CD14-positive monocyte (primary cell): ENCODE results near the gene SYPL1. TPM values are rescaled to one million over a fixed set of nuclear protein-coding genes. Genes with fewer than 3 reads are reported as not detected.

ENCODE experiments used
- DNase-seq, 3 donors: peaks; one replicate each; pipeline ENCODE4 v3.0.0-alpha.2; 2011 to 2022
- H2AFZ ChIP-seq: 2 replicates; pipeline ENCODE4 v1.6.0; 2012; ENCODE audit warnings: mild to moderate bottlenecking, low read depth, low read length, inconsistent platforms; ENCODE audit not compliant: insufficient read depth, poor library complexity, severe bottlenecking
- H3K27ac ChIP-seq, 2 donors: 1 replicate in 1 of 2; 2 replicates in 1 of 2; pipeline ENCODE4 v1.5.1; 2012 to 2013; ENCODE audit warnings: low read length in 2 of 2, control low read depth in 1 of 2, inconsistent platforms in 1 of 2, low read depth in 1 of 2, mild to moderate bottlenecking in 1 of 2
- H3K27me3 ChIP-seq, 2 donors: one replicate each; pipeline versions ENCODE4 v1.6.0 to v1.6.1; 2011 to 2013; ENCODE audit warnings: low read length in 2 of 2; ENCODE audit not compliant: control insufficient read depth in 2 of 2, insufficient read depth in 2 of 2
- H3K36me3 ChIP-seq, 2 donors: replicated peaks in 1 of 2; 1 replicate in 1 of 2; 2 replicates in 1 of 2; pipeline versions ENCODE4 v1.5.1 to v1.6.1; 2012 to 2013; ENCODE audit warnings: low read length in 2 of 2, control low read depth in 1 of 2, inconsistent platforms in 1 of 2, mild to moderate bottlenecking in 1 of 2; ENCODE audit not compliant: insufficient read depth in 2 of 2, control insufficient read depth in 1 of 2
- H3K4me1 ChIP-seq, 2 donors: 1 replicate in 1 of 2; 2 replicates in 1 of 2; pipeline versions ENCODE4 v1.5.1 to v1.6.1; 2012 to 2013; ENCODE audit warnings: low read length in 2 of 2, control low read depth in 1 of 2, inconsistent platforms in 1 of 2, mild to moderate bottlenecking in 1 of 2, moderate library complexity in 1 of 2; ENCODE audit not compliant: insufficient read depth in 2 of 2, control insufficient read depth in 1 of 2
- H3K4me2 ChIP-seq: replicated peaks from 2 replicates; pipeline ENCODE3; 2012; ENCODE audit warnings: low read length, moderate library complexity, mild to moderate bottlenecking; ENCODE audit not compliant: poor library complexity, severe bottlenecking; ENCODE audit errors: extremely low read depth
- H3K4me3 ChIP-seq, 3 experiments: fragments of 200-600 bp in 1 of 3; sonication (generic) in 1 of 3; replicated peaks in 1 of 3; 1 replicate in 2 of 3; 2 replicates in 1 of 3; pipeline ENCODE4 v1.5.1; 2011 to 2013; ENCODE audit warnings: low read length in 3 of 3, mild to moderate bottlenecking in 3 of 3, control low read depth in 2 of 3, low read depth in 2 of 3, inconsistent platforms in 1 of 3, moderate library complexity in 1 of 3
- H3K79me2 ChIP-seq: 2 replicates; pipeline ENCODE4 v1.6.0; 2012; ENCODE audit warnings: mild to moderate bottlenecking, control low read depth, inconsistent platforms, low read length, moderate library complexity; ENCODE audit not compliant: insufficient read depth
- H3K9ac ChIP-seq: 2 replicates; pipeline ENCODE4 v1.6.0; 2017; ENCODE audit warnings: low read length, mild to moderate bottlenecking; ENCODE audit not compliant: insufficient read depth, poor library complexity, severe bottlenecking
- H3K9me3 ChIP-seq, 2 donors: replicated peaks in 1 of 2; 1 replicate in 1 of 2; 2 replicates in 1 of 2; pipeline versions ENCODE4 v1.5.1 to v1.6.1; 2012 to 2013; ENCODE audit warnings: low read length in 2 of 2, control low read depth in 1 of 2; ENCODE audit not compliant: control insufficient read depth in 1 of 2, insufficient read depth in 1 of 2
- H4K20me1 ChIP-seq: 2 replicates; pipeline ENCODE4 v1.6.0; 2012; ENCODE audit warnings: mild to moderate bottlenecking, low read length, control low read depth, moderate library complexity; ENCODE audit not compliant: insufficient read depth
- H3K27ac Mint-ChIP-seq, 7 donors: one replicate each; pipeline ENCODE4 v1.8.0; 2020; ENCODE audit warnings: mild to moderate bottlenecking in 7 of 7, mixed read lengths in 7 of 7, moderate library complexity in 6 of 7, inconsistent platforms in 2 of 7
- H3K27me3 Mint-ChIP-seq, 3 donors: one replicate each; pipeline ENCODE4 v1.8.0; 2021 to 2022; ENCODE audit warnings: low read depth in 3 of 3, mild to moderate bottlenecking in 3 of 3, mixed read lengths in 3 of 3, moderate library complexity in 3 of 3, inconsistent platforms in 1 of 3
- H3K36me3 Mint-ChIP-seq, 2 donors: one replicate each; pipeline ENCODE4 v1.8.0; 2020; ENCODE audit warnings: mixed read lengths in 2 of 2, inconsistent platforms in 1 of 2, mild to moderate bottlenecking in 1 of 2
- H3K4me1 Mint-ChIP-seq: one replicate; pipeline ENCODE4 v1.8.0; 2020; ENCODE audit warnings: mild to moderate bottlenecking, mixed read lengths
- H3K4me3 Mint-ChIP-seq, 2 donors: one replicate each; pipeline ENCODE4 v1.8.0; 2020; ENCODE audit warnings: mild to moderate bottlenecking in 2 of 2, mixed read lengths in 2 of 2, moderate library complexity in 1 of 2
- H3K9me3 Mint-ChIP-seq, 7 donors: one replicate each; pipeline ENCODE4 v1.8.0; 2020 to 2022; ENCODE audit warnings: mixed read lengths in 7 of 7, mild to moderate bottlenecking in 6 of 7, moderate library complexity in 6 of 7, inconsistent platforms in 2 of 7
- CTCF ChIP-seq: fragments of 200-600 bp; IDR thresholded peaks from one replicate; pipeline ENCODE4 v1.8.0; 2022; ENCODE audit warnings: antibody characterized with exemption, mild to moderate bottlenecking
- WGBS: methylation state at CpG from one replicate; pipeline ENCODE4 v1.1.5; 2013; ENCODE audit warnings: missing lambda C conversion rate; ENCODE audit not compliant: insufficient coverage; 5-methylcytosine and 5-hydroxymethylcytosine counted together
- intact Hi-C, 2 donors: fragments of 100-400 bp; cut with micrococcal nuclease; formaldehyde crosslinking; loops; one replicate each; pipeline versions ENCODE4 v1.15.0 to v1.15.1; 2023
- polyA plus RNA-seq, 3 donors: library from polyadenylated mRNA; depleted of rRNA in 1 of 3; unstranded in 2 of 3; stranded (reverse) in 1 of 3; fragments of 300-500 nt in 2 of 3; fragments of >200 nt in 1 of 3; fragmentation: Illumina TruSeq in 2 of 3; gene quantifications; 1 replicate in 2 of 3; 2 replicates in 1 of 3; pipeline ENCODE4 v1.2.3, GENCODE V29; 2012 to 2021

The SYPL1 gene
- polyA plus RNA-seq, 3 donors, result 22.3 to 82.1 (median 64.7) TPM

GRCh38 chr7:106082087-106082854 is 29.8 kb downstream of the SYPL1 start:
- Histone ChIP-seq H3K79me2 (no peaks in the 10 kb centered on the region), H3K4me1 (peaks cover 8 to 11% of the 10 kb centered on the region in 2 donors), H3K27me3 (no peaks in the 10 kb centered on the region), H3K9me3 (no peaks in the 10 kb centered on the region), H3K9ac (no peak overlapping the region), H3K4me3 (no peak overlapping the region), H3K4me2 (no peak overlapping the region), H3K36me3 (no peaks in the 10 kb centered on the region), H3K27ac (no peak overlapping the region), H2AFZ (no peak overlapping the region), H4K20me1 (no peaks in the 10 kb centered on the region)
- no peak for TF ChIP-seq CTCF
- no peak for DNase-seq
- Mint-ChIP-seq H3K4me3 (no peak overlapping the region), H3K4me1 (peaks cover 15% of the 10 kb centered on the region), H3K9me3 (no peaks in the 10 kb centered on the region), H3K36me3 (peaks cover 0 to 7% of the 10 kb centered on the region in 2 donors), H3K27me3 (peaks cover 0 to 2% (median 0%) of the 10 kb centered on the region in 3 donors), H3K27ac (no peak overlapping the region)
- intact Hi-C loops, result no loop called here
- WGBS, result 94% methylated on average over 12 of the region's 18 CpGs

- intact Hi-C loops, result no loop called here
- H3K4me1 Mint-ChIP-seq, result peaks cover 23% of the 10 kb centered on the region
- Histone ChIP-seq H3K27ac (no peak overlapping the region), H4K20me1 (no peaks in the 10 kb centered on the region), H3K9me3 (no peaks in the 10 kb centered on the region), H3K9ac (no peak overlapping the region), H3K4me2 (no peak overlapping the region), H3K4me3 (no peak overlapping the region), H3K79me2 (no peaks in the 10 kb centered on the region), H3K4me1 (peaks cover 8 to 11% of the 10 kb centered on the region in 2 donors), H2AFZ (no peak overlapping the region), H3K36me3 (no peaks in the 10 kb centered on the region), H3K27me3 (no peaks in the 10 kb centered on the region)
- no peak overlapping the region for H3K27ac Mint-ChIP-seq
- WGBS, result 86% methylated on average over 4 of the region's 6 CpGs
- H3K4me3 Mint-ChIP-seq, result no peak overlapping the region
- TF ChIP-seq CTCF, result no peak
- DNase-seq, result no peak
- no peaks in the 10 kb centered on the region for H3K36me3 Mint-ChIP-seq
- H3K9me3 Mint-ChIP-seq, result no peaks in the 10 kb centered on the region
- peaks cover 0 to 2% (median 0%) of the 10 kb centered on the region in 3 donors for H3K27me3 Mint-ChIP-seq
Observed at GRCh38 chr7:106080300-106080987, 31.7 kb downstream of the SYPL1 start.
